Ascending aorta (tissue), 2 donors: Measurements from ENCODE around the gene RFX2. TPM values are rescaled to one million over a fixed set of nuclear protein-coding genes. Genes with fewer than 3 reads are reported as not detected.

ENCODE experiments used
- DNase-seq, 2 donors: peaks; one replicate each; pipeline ENCODE4 v3.0.0-alpha.2; 2019; ENCODE audit warnings: low spot score in 2 of 2
- H3K27ac ChIP-seq, 2 donors: fragments of 200-600 bp; sonication (generic); one replicate each; pipeline ENCODE4 v1.5.1; 2016 to 2017; ENCODE audit warnings: mild to moderate bottlenecking in 1 of 2
- H3K27me3 ChIP-seq: fragments of 200-600 bp; sonication (generic); one replicate; pipeline ENCODE4 v1.5.1; 2017
- H3K36me3 ChIP-seq, 2 donors: fragments of 200-600 bp; sonication (generic); one replicate each; pipeline ENCODE4 v1.5.1; 2016
- H3K4me1 ChIP-seq, 2 donors: fragments of 200-600 bp; sonication (generic); one replicate each; pipeline ENCODE4 v1.5.1; 2016 to 2017; ENCODE audit warnings: mild to moderate bottlenecking in 1 of 2
- H3K4me3 ChIP-seq, 2 donors: fragments of 200-600 bp; sonication (generic); one replicate each; pipeline ENCODE4 v1.5.1; 2016 to 2017; ENCODE audit warnings: mild to moderate bottlenecking in 1 of 2
- H3K9me3 ChIP-seq, 2 donors: fragments of 200-600 bp; sonication (generic); one replicate each; pipeline ENCODE4 v1.5.1; 2016
- CTCF ChIP-seq, 3 experiments: fragments of 200-600 bp in 2 of 3; fragments of 450-650 bp in 1 of 3; sonication (generic) in 2 of 3; IDR thresholded peaks; one replicate each; pipeline ENCODE4 v1.5.1; 2016 to 2019; ENCODE audit warnings: antibody characterized with exemption in 3 of 3, mild to moderate bottlenecking in 1 of 3, moderate library complexity in 1 of 3
- intact Hi-C: fragments of 100-400 bp; cut with DNase I; formaldehyde crosslinking; loops from one replicate; pipeline ENCODE4 v1.15.1; 2023
- total RNA-seq: library from RNA; depleted of rRNA; stranded (reverse); fragments of >200 nt; gene quantifications from one replicate; pipeline ENCODE4 v1.1.0, GENCODE V29; 2016

The RFX2 gene
- total RNA-seq, 1 donor from 2014 or later, result 107 TPM

- Histone ChIP-seq H3K27ac (peak overlapping the region; percentile 74 to 77), H3K4me3 (peak overlapping the region in 1 of 2 donors; percentile 49), H3K4me1 (peaks cover 18 to 56% of the 10 kb centered on the region in 2 donors), H3K9me3 (no peaks in the 10 kb centered on the region), H3K36me3 (no peaks in the 10 kb centered on the region), H3K27me3 (no peaks in the 10 kb centered on the region)
- DNase-seq, result no peak
- TF ChIP-seq CTCF (IDR thresholded peaks at IDR 0.05), result no peak
- intact Hi-C loops, result no loop called here
Measured at GRCh38 chr19:5953030-5953589, 157.2 kb downstream of the RFX2 start.

GRCh38 chr19:5952193-5953029, 157.9 kb downstream of the RFX2 start:
- no peak overlapping the region for H3K4me3 ChIP-seq
- no peak for TF ChIP-seq CTCF (IDR thresholded peaks at IDR 0.05)
- H3K36me3 ChIP-seq, result no peaks in the 10 kb centered on the region
- peak overlapping the region; percentile 74 to 77 for H3K27ac ChIP-seq
- no peaks in the 10 kb centered on the region for H3K9me3 ChIP-seq
- no peak for DNase-seq
- intact Hi-C loops, result no loop called here
- H3K4me1 ChIP-seq, result peaks cover 18 to 57% of the 10 kb centered on the region in 2 donors
- no peaks in the 10 kb centered on the region for H3K27me3 ChIP-seq

GRCh38 chr19:5951338-5951861, 158.9 kb downstream of the RFX2 start:
- H3K36me3 ChIP-seq, result no peaks in the 10 kb centered on the region
- peak overlapping the region; percentile 42 to 74 for H3K27ac ChIP-seq
- H3K4me3 ChIP-seq, result no peak overlapping the region
- no peak for DNase-seq
- no peak for TF ChIP-seq CTCF (IDR thresholded peaks at IDR 0.05)
- intact Hi-C loops, result no loop called here
- no peaks in the 10 kb centered on the region for H3K27me3 ChIP-seq
- no peaks in the 10 kb centered on the region for H3K9me3 ChIP-seq
- peaks cover 18 to 54% of the 10 kb centered on the region in 2 donors for H3K4me1 ChIP-seq

- TF ChIP-seq CTCF (IDR thresholded peaks at IDR 0.05), result no peak
- peaks cover 18 to 54% of the 10 kb centered on the region in 2 donors for H3K4me1 ChIP-seq
Measured at GRCh38 chr19:5950741-5951140, 159.6 kb downstream of the RFX2 start.

GRCh38 chr19:5949792-5950305, 160.5 kb downstream of the RFX2 start:
- H3K36me3 ChIP-seq, result peaks cover 0 to 4% of the 10 kb centered on the region in 2 donors
- H3K4me3 ChIP-seq, result no peak overlapping the region
- no peak for DNase-seq
- no peaks in the 10 kb centered on the region for H3K9me3 ChIP-seq
- peaks cover 14 to 47% of the 10 kb centered on the region in 2 donors for H3K4me1 ChIP-seq
- no peak for TF ChIP-seq CTCF (IDR thresholded peaks at IDR 0.05)
- H3K27ac ChIP-seq, result no peak overlapping the region
- H3K27me3 ChIP-seq, result no peaks in the 10 kb centered on the region
- intact Hi-C loops, result no loop called here

More at GRCh38 chr19:5950741-5951140, 159.6 kb downstream of the RFX2 start:
- Histone ChIP-seq H3K9me3 (no peaks in the 10 kb centered on the region), H3K27ac (peak overlapping the region in 1 of 2 donors; percentile 74), H3K36me3 (peaks cover 0 to 1% of the 10 kb centered on the region in 2 donors), H3K4me3 (no peak overlapping the region), H3K27me3 (no peaks in the 10 kb centered on the region)
- no peak for DNase-seq
- intact Hi-C loops, result no loop called here
